Prostate gland (tissue), 2 donors: ENCODE results near the gene MLLT6.

ENCODE experiments used
- POLR2A ChIP-seq: fragments of 450-650 bp; IDR thresholded peaks from one replicate; pipeline ENCODE4 v1.6.1; 2016; ENCODE audit warnings: antibody characterized with exemption, mild to moderate bottlenecking
- TF ChIP-seq, protein P1 (sequence below), 4 experiments: fragments of 200-600 bp in 2 of 4; fragments of 450-650 bp in 2 of 4; sonication (generic) in 2 of 4; IDR thresholded peaks; 1 replicate in 3 of 4; 2 replicates in 1 of 4; pipeline ENCODE4 v1.5.1; 2016 to 2019; ENCODE audit warnings: antibody characterized with exemption in 4 of 4, mild to moderate bottlenecking in 2 of 4, moderate library complexity in 2 of 4

DNA sequence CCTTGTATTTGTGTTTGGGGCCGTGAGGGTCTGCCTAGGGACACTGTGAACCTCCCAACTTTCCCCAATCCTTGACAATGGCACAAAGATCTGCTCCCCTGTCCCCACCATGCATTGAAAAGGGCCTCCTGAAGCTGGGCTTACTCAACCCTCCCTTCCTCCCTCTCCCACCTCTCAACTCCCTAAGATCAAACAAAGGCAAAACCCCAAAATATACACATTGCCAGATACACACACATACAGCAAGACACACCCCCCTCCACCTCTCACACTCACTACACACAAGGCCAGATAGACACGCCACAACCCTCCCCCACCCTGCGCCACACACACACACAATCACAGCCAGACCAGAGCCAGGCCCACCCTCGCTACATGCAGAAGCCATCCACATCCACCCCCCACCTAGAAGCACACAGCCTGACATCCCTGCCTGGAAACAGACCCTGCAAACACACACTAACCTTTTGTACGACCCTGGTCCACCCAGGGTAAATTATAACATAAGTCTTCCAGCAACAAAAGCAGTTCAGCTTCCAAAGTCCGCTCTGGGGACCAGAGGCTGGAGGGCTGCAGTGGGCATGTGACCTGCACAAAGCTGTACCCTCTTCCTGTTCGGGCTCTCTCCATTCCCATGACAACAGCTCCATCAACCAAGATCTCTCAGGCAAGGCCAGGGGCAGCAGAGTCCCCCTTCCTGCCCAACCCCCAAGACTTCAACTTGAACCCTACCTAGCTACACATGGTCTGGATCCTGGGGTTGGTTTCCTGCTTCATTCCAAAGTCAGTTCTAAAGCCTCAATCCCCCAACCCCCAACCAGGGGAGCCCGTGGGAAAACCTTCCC lies 41.2 kb downstream of the MLLT6 start:
- TF ChIP-seq, protein P1, sequence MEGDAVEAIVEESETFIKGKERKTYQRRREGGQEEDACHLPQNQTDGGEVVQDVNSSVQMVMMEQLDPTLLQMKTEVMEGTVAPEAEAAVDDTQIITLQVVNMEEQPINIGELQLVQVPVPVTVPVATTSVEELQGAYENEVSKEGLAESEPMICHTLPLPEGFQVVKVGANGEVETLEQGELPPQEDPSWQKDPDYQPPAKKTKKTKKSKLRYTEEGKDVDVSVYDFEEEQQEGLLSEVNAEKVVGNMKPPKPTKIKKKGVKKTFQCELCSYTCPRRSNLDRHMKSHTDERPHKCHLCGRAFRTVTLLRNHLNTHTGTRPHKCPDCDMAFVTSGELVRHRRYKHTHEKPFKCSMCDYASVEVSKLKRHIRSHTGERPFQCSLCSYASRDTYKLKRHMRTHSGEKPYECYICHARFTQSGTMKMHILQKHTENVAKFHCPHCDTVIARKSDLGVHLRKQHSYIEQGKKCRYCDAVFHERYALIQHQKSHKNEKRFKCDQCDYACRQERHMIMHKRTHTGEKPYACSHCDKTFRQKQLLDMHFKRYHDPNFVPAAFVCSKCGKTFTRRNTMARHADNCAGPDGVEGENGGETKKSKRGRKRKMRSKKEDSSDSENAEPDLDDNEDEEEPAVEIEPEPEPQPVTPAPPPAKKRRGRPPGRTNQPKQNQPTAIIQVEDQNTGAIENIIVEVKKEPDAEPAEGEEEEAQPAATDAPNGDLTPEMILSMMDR (IDR thresholded peaks at IDR 0.05), result no peak
- TF ChIP-seq POLR2A, result no peak
